Natural killer cell (primary cell): ENCODE measurements around the gene FCMR. TPM values are rescaled to one million over a fixed set of nuclear protein-coding genes. Genes with fewer than 3 reads are reported as not detected.

Experiments used
- ATAC-seq, 3 donors: fragments of 150-1000 bp in 2 of 3; fragments of 200-7000 bp in 1 of 3; cut with Tn5 transposase; 1 replicate in 1 of 3; 2 replicates in 2 of 3; pipeline ENCODE4 v1.10.0; 2021; ENCODE audit warnings: mild to moderate bottlenecking in 2 of 3, moderate library complexity in 2 of 3
- DNase-seq, 2 donors: peaks; one replicate each; pipeline versions ENCODE4 v3.0.0 to v3.0.0-alpha.2; 2013 to 2021; ENCODE audit warnings: mixed read lengths in 1 of 2
- H3K27ac ChIP-seq: one replicate; pipeline ENCODE4 v1.5.1; 2013; ENCODE audit warnings: mild to moderate bottlenecking, low read length
- H3K27me3 ChIP-seq: one replicate; pipeline ENCODE4 v1.6.1; 2013; ENCODE audit warnings: low read length; ENCODE audit not compliant: control insufficient read depth, insufficient read depth
- H3K36me3 ChIP-seq: one replicate; pipeline ENCODE4 v1.6.1; 2013; ENCODE audit warnings: low read length; ENCODE audit not compliant: control insufficient read depth, insufficient read depth
- H3K4me1 ChIP-seq: one replicate; pipeline ENCODE4 v1.6.1; 2013; ENCODE audit warnings: low read length; ENCODE audit not compliant: control insufficient read depth, insufficient read depth
- H3K4me3 ChIP-seq: one replicate; pipeline ENCODE4 v1.5.1; 2013; ENCODE audit warnings: low read length
- H3K9me3 ChIP-seq: one replicate; pipeline ENCODE4 v1.6.1; 2013; ENCODE audit warnings: low read length; ENCODE audit not compliant: control insufficient read depth, insufficient read depth
- H3K27ac Mint-ChIP-seq, 2 donors: one replicate each; pipeline ENCODE4 v1.8.0; 2022; ENCODE audit warnings: mild to moderate bottlenecking in 2 of 2, mixed read lengths in 2 of 2, moderate library complexity in 1 of 2
- H3K27me3 Mint-ChIP-seq, 2 donors: one replicate each; pipeline ENCODE4 v1.8.0; 2022; ENCODE audit warnings: low read depth in 2 of 2, mixed read lengths in 2 of 2
- H3K36me3 Mint-ChIP-seq: one replicate; pipeline ENCODE4 v1.8.0; 2022; ENCODE audit warnings: mixed read lengths
- H3K4me1 Mint-ChIP-seq, 2 donors: one replicate each; pipeline ENCODE4 v1.8.0; 2022; ENCODE audit warnings: mixed read lengths in 2 of 2
- H3K4me3 Mint-ChIP-seq: one replicate; pipeline ENCODE4 v1.8.0; 2022; ENCODE audit warnings: mild to moderate bottlenecking, moderate library complexity, mixed read lengths
- H3K9me3 Mint-ChIP-seq, 2 donors: one replicate each; pipeline ENCODE4 v1.8.0; 2022; ENCODE audit warnings: mixed read lengths in 2 of 2
- CTCF ChIP-seq: fragments of 200-600 bp; IDR thresholded peaks from one replicate; pipeline ENCODE4 v1.8.0; 2022; ENCODE audit warnings: antibody characterized with exemption
- WGBS: methylation state at CpG from one replicate; pipeline ENCODE4 v1.1.7; 2013; ENCODE audit warnings: missing lambda C conversion rate; ENCODE audit not compliant: insufficient coverage; 5-methylcytosine and 5-hydroxymethylcytosine counted together
- intact Hi-C: fragments of 100-400 bp; cut with micrococcal nuclease; formaldehyde crosslinking; loops from one replicate; pipeline ENCODE4 v1.14.2; 2022
- total RNA-seq, 4 donors: library from RNA; stranded (reverse); fragments of 120-200 nt in 1 of 4; gene quantifications; one replicate each; pipeline versions ENCODE4 v1.2.3 to v1.2.4, GENCODE V29; 2013 to 2022

The FCMR gene
- total RNA-seq, 3 donors from 2014 or later (not counting 1 experiment from before 2014, with no cell fraction given) = 157 to 178 (median 177) TPM

- H3K4me1 Mint-ChIP-seq = peaks cover 9 to 10% of the 10 kb centered on the region in 2 donors
- H3K4me3 Mint-ChIP-seq = no peak overlapping the region
- no peaks in the 10 kb centered on the region for H3K27me3 ChIP-seq
- peaks cover 21% of the 10 kb centered on the region for H3K4me1 ChIP-seq
- H3K27ac Mint-ChIP-seq = no peak overlapping the region
- H3K27ac ChIP-seq = no peak overlapping the region
- intact Hi-C loops = no loop called here
- H3K27me3 Mint-ChIP-seq = peaks cover 23 to 38% of the 10 kb centered on the region in 2 donors
- no peak for TF ChIP-seq CTCF
- ATAC-seq (no peak), DNase-seq (no peak)
- H3K36me3 Mint-ChIP-seq = no peaks in the 10 kb centered on the region
- WGBS = 52% methylated on average over 5 of the region's 5 CpGs
- no peaks in the 10 kb centered on the region for H3K9me3 Mint-ChIP-seq
- no peaks in the 10 kb centered on the region for H3K36me3 ChIP-seq
- no peaks in the 10 kb centered on the region for H3K9me3 ChIP-seq
- no peak overlapping the region for H3K4me3 ChIP-seq
Measured at GRCh38 chr1:206969090-206969489, 47.3 kb upstream of the FCMR start.

- intact Hi-C loops = no loop called here
- DNase-seq (peak in 1 of 2 donors; percentile 23), ATAC-seq (no peak)
- H3K9me3 Mint-ChIP-seq = no peaks in the 10 kb centered on the region
- peaks cover 9 to 17% of the 10 kb centered on the region in 2 donors for H3K4me1 Mint-ChIP-seq
- 21% methylated on average over 7 of the region's 8 CpGs for WGBS
- H3K4me3 ChIP-seq = no peak overlapping the region
- peaks cover 18 to 24% of the 10 kb centered on the region in 2 donors for H3K27me3 Mint-ChIP-seq
- no peaks in the 10 kb centered on the region for H3K36me3 Mint-ChIP-seq
- H3K4me1 ChIP-seq = peaks cover 23% of the 10 kb centered on the region
- H3K27ac ChIP-seq = no peak overlapping the region
- no peak overlapping the region for H3K27ac Mint-ChIP-seq
- no peaks in the 10 kb centered on the region for H3K9me3 ChIP-seq
- H3K27me3 ChIP-seq = no peaks in the 10 kb centered on the region
- H3K36me3 ChIP-seq = no peaks in the 10 kb centered on the region
- H3K4me3 Mint-ChIP-seq = no peak overlapping the region
- TF ChIP-seq CTCF = no peak
Measured at GRCh38 chr1:206967096-206967849, 45.5 kb upstream of the FCMR start.

GRCh38 chr1:206965781-206966180 is 44.0 kb upstream of the FCMR start:
- no peaks in the 10 kb centered on the region for H3K9me3 ChIP-seq
- Mint-ChIP-seq H3K9me3 (no peaks in the 10 kb centered on the region), H3K27me3 (peaks cover 12% of the 10 kb centered on the region in 2 donors), H3K4me3 (no peak overlapping the region), H3K36me3 (no peaks in the 10 kb centered on the region), H3K4me1 (peaks cover 9 to 20% of the 10 kb centered on the region in 2 donors), H3K27ac (no peak overlapping the region)
- ATAC-seq (no peak), DNase-seq (no peak)
- no peaks in the 10 kb centered on the region for H3K36me3 ChIP-seq
- 98% methylated on average over 2 of the region's 2 CpGs for WGBS
- H3K27me3 ChIP-seq = no peaks in the 10 kb centered on the region
- no peak overlapping the region for H3K4me3 ChIP-seq
- peaks cover 26% of the 10 kb centered on the region for H3K4me1 ChIP-seq
- no peak overlapping the region for H3K27ac ChIP-seq
- TF ChIP-seq CTCF = no peak
- intact Hi-C loops = no loop called here

GRCh38 chr1:206963740-206964139 is 42.0 kb upstream of the FCMR start:
- Histone ChIP-seq H3K4me3 (no peak overlapping the region), H3K9me3 (no peaks in the 10 kb centered on the region), H3K27me3 (no peaks in the 10 kb centered on the region), H3K36me3 (no peaks in the 10 kb centered on the region), H3K4me1 (peaks cover 19% of the 10 kb centered on the region), H3K27ac (no peak overlapping the region)
- TF ChIP-seq CTCF = no peak
- Mint-ChIP-seq H3K27me3 (peaks cover 0 to 3% of the 10 kb centered on the region in 2 donors), H3K4me1 (peaks cover 9 to 20% of the 10 kb centered on the region in 2 donors), H3K27ac (no peak overlapping the region), H3K36me3 (no peaks in the 10 kb centered on the region), H3K9me3 (no peaks in the 10 kb centered on the region), H3K4me3 (no peak overlapping the region)
- intact Hi-C loops = no loop called here
- ATAC-seq = no peak
- WGBS = 82% methylated on average over 1 of the region's 1 CpG
- DNase-seq = no peak
